OCI-LY3 (cell line): ENCODE results near the gene QDPR.

Experiments
- H2AFZ ChIP-seq: fragments of 200-600, 300-600 bp; shearing (Covaris generic); 2 replicates; pipeline ENCODE4 v1.6.0; 2014; ENCODE audit warnings: antibody characterized with exemption, low read depth, low read length
- H3K27ac ChIP-seq: fragments of 200-600, 300-600 bp; sonication (generic); 2 replicates; pipeline ENCODE4 v1.5.1; 2014; ENCODE audit warnings: mild to moderate bottlenecking, low read length, moderate library complexity, mixed read lengths
- H3K27me3 ChIP-seq: fragments of 200-600, 300-600 bp; sonication (generic); 2 replicates; pipeline ENCODE4 v1.6.1; 2014; ENCODE audit warnings: low read depth, low read length, mixed read lengths
- H3K36me3 ChIP-seq: fragments of 200-600, 300-600 bp; sonication (generic); replicated peaks from 2 replicates; pipeline ENCODE3; 2014; ENCODE audit warnings: low read depth, low read length, mixed read lengths
- H3K4me1 ChIP-seq: fragments of 300-600, 200-600 bp; sonication (generic); 2 replicates; pipeline ENCODE4 v1.6.1; 2014; ENCODE audit warnings: low read length, mixed read lengths
- H3K4me2 ChIP-seq: fragments of 200-600, 300-600 bp; sonication (generic); 2 replicates; pipeline ENCODE4 v1.6.1; 2014; ENCODE audit warnings: low read length, mixed read lengths
- H3K4me3 ChIP-seq: fragments of 300-600, 200-600 bp; sonication (generic); 2 replicates; pipeline ENCODE4 v1.5.1; 2014; ENCODE audit warnings: antibody characterized with exemption, mild to moderate bottlenecking, low read length, moderate library complexity
- H3K79me2 ChIP-seq: fragments of 300-600, 200-600 bp; shearing (Covaris generic); 2 replicates; pipeline ENCODE4 v1.6.1; 2014; ENCODE audit warnings: mild to moderate bottlenecking, low read length, mixed read lengths
- H3K9ac ChIP-seq: fragments of 300-600, 200-600 bp; shearing (Covaris generic); 2 replicates; pipeline ENCODE4 v1.6.0; 2014; ENCODE audit warnings: mild to moderate bottlenecking, low read length, moderate library complexity
- H3K9me3 ChIP-seq: fragments of 200-600, 300-600 bp; shearing (Covaris generic); 2 replicates; pipeline ENCODE4 v1.6.1; 2014; ENCODE audit warnings: low read length, mixed read lengths; ENCODE audit not compliant: insufficient read depth
- H4K20me1 ChIP-seq: fragments of 200-600, 300-600 bp; sonication (generic); 2 replicates; pipeline ENCODE4 v1.6.1; 2016; ENCODE audit warnings: low read length, mixed read lengths; ENCODE audit not compliant: insufficient read depth
- CTCF ChIP-seq: fragments of 200-600, 300-600 bp; sonication (generic); IDR thresholded peaks from 2 replicates; pipeline ENCODE4 v1.5.1; 2014; ENCODE audit warnings: antibody characterized with exemption, low read length, low read depth
- EZH2phosphoT487 ChIP-seq: fragments of 200-600 bp; shearing (Covaris generic); IDR thresholded peaks from 2 replicates; pipeline ENCODE4 v1.6.1; 2018; ENCODE audit warnings: antibody characterized with exemption, mixed run types, low read depth

QDPR gene

GRCh38 chr4:17504081-17504480, 7.8 kb downstream of the QDPR start:
- H3K4me2 ChIP-seq: no peak overlapping the region
- H2AFZ ChIP-seq: no peak overlapping the region
- no peaks in the 10 kb centered on the region for H3K4me1 ChIP-seq
- H3K9ac ChIP-seq: no peak overlapping the region
- H3K27ac ChIP-seq: no peak overlapping the region
- H3K4me3 ChIP-seq: no peak overlapping the region
- TF ChIP-seq CTCF (no peak), EZH2phosphoT487 (no peak)
- no peaks in the 10 kb centered on the region for H3K27me3 ChIP-seq
- H3K79me2 ChIP-seq: no peaks in the 10 kb centered on the region
- no peaks in the 10 kb centered on the region for H4K20me1 ChIP-seq
- H3K36me3 ChIP-seq: peaks cover 40% of the 10 kb centered on the region
- no peaks in the 10 kb centered on the region for H3K9me3 ChIP-seq

GRCh38 chr4:17502756-17503155, 9.1 kb downstream of the QDPR start:
- H3K9ac ChIP-seq: no peak overlapping the region
- TF ChIP-seq EZH2phosphoT487: no peak
- no peak for TF ChIP-seq CTCF
- H3K27ac ChIP-seq: no peak overlapping the region
- H3K4me3 ChIP-seq: no peak overlapping the region
- no peaks in the 10 kb centered on the region for H3K27me3 ChIP-seq
- H2AFZ ChIP-seq: no peak overlapping the region
- H4K20me1 ChIP-seq: no peaks in the 10 kb centered on the region; the same call in 1 of the 2 replicates
- no peaks in the 10 kb centered on the region for H3K9me3 ChIP-seq
- no peaks in the 10 kb centered on the region for H3K79me2 ChIP-seq
- no peaks in the 10 kb centered on the region for H3K4me1 ChIP-seq
- no peak overlapping the region for H3K4me2 ChIP-seq
- peaks cover 48% of the 10 kb centered on the region for H3K36me3 ChIP-seq

- no peak overlapping the region for H3K4me2 ChIP-seq
- no peak for TF ChIP-seq CTCF
- TF ChIP-seq EZH2phosphoT487: no peak
- H3K9ac ChIP-seq: no peak overlapping the region
- H3K36me3 ChIP-seq: peaks cover 42% of the 10 kb centered on the region
- no peaks in the 10 kb centered on the region for H3K9me3 ChIP-seq
- H3K27me3 ChIP-seq: no peaks in the 10 kb centered on the region
- H3K4me1 ChIP-seq: no peaks in the 10 kb centered on the region
- H4K20me1 ChIP-seq: no peaks in the 10 kb centered on the region; the same call in 1 of the 2 replicates
- no peaks in the 10 kb centered on the region for H3K79me2 ChIP-seq
- H3K4me3 ChIP-seq: no peak overlapping the region
- H3K27ac ChIP-seq: no peak overlapping the region
- no peak overlapping the region for H2AFZ ChIP-seq
Measured at GRCh38 chr4:17500574-17500973, 11.3 kb downstream of the QDPR start.

GRCh38 chr4:17497890-17498523, 13.9 kb downstream of the QDPR start:
- no peak overlapping the region for H3K4me2 ChIP-seq
- H2AFZ ChIP-seq: no peak overlapping the region
- H3K36me3 ChIP-seq: peaks cover 42% of the 10 kb centered on the region
- no peaks in the 10 kb centered on the region for H3K79me2 ChIP-seq
- no peak overlapping the region for H3K9ac ChIP-seq
- TF ChIP-seq CTCF: no peak
- TF ChIP-seq EZH2phosphoT487: no peak
- H3K4me1 ChIP-seq: no peaks in the 10 kb centered on the region
- H3K27me3 ChIP-seq: no peaks in the 10 kb centered on the region
- no peak overlapping the region for H3K4me3 ChIP-seq
- no peaks in the 10 kb centered on the region; the same call in 1 of the 2 replicates for H4K20me1 ChIP-seq
- no peaks in the 10 kb centered on the region for H3K9me3 ChIP-seq
- H3K27ac ChIP-seq: no peak overlapping the region
